Left forelimb (tissue), 1 donor: ENCODE results near the gene OS9.
A peak's percentile ranks its signal among the peaks of the same experiment; 100 is the strongest.

Source experiments
- DNase-seq: peaks from one replicate; pipeline ENCODE4 v3.0.0-alpha.2; 2018; ENCODE audit warnings: low spot score

The OS9 gene

DNA sequence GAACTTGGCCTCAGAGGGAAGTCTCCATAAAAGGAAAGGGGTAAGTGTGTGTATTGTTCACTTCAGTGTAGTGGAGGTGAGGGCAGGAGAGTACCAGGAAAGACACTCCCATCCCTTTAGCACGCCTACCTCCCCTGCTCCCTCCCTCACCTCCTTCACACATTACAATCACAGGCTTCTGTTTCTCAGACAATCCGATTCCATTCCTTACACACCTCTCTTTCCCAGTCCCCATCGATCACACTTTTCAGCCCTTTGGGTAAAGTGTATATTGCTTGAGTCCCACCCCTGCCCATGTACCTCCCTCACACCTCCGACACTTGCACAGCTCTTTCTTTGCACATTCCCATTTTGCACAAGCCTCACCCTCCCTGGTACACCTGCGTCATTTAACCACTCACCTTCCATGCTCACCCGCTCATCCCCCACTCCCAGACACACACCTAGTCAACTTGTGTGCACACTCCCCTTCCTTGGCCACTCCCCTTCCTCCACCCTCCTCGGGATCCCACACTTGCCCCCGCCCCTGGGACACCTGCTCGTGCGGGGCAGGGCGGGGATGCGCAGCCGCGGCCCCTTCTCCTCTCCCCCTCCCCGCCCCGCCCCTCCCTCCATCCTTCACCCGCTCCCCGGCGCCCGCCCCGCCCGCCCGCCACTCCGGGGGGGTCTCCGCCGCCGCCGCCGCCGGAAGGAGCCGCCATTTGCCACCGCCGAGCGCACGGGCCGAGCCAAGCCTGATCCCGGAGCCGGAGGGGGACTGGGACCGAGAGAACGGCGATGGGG lies 60.7 kb downstream of the OS9 start, which contains the start of gene MARCHF9:
Gene MARCHF9 (plus strand): TSS at position 693 of the 783 bp plus-strand sequence. CDS start 426 bp downstream, outside the sequence.
- DNase-seq, result no peak

DNA sequence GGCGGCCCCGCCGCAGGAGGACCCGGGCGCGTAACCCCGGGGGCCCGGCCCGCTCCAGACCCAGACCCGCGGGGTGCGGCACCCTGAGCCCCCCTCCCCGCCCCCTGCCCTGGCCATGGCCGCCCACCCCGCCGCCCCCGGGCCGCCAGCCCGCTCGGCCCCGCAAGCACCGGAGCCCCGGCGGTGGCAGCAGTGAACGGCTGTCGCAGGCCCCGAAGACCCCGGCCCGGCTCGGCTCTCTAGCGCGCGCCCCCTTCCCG lies 61.2 kb downstream of the OS9 start:
- no peak for DNase-seq

GRCh38 chr12:57755454-57756372 lies 61.8 kb downstream of the OS9 start:
- DNase-seq, result no peak

- peak; percentile 65 for DNase-seq
Observed at GRCh38 chr12:57756406-57757341, 62.7 kb downstream of the OS9 start.

GRCh38 chr12:57757771-57758170 lies 63.8 kb downstream of the OS9 start:
- no peak for DNase-seq

GRCh38 chr12:57758552-57759359 lies 64.8 kb downstream of the OS9 start:
- peak; percentile 60 for DNase-seq

- DNase-seq, result no peak
Observed at GRCh38 chr12:57759360-57759980, 65.5 kb downstream of the OS9 start.

- DNase-seq, result no peak
Observed at GRCh38 chr12:57760347-57760982, 66.5 kb downstream of the OS9 start.

DNA sequence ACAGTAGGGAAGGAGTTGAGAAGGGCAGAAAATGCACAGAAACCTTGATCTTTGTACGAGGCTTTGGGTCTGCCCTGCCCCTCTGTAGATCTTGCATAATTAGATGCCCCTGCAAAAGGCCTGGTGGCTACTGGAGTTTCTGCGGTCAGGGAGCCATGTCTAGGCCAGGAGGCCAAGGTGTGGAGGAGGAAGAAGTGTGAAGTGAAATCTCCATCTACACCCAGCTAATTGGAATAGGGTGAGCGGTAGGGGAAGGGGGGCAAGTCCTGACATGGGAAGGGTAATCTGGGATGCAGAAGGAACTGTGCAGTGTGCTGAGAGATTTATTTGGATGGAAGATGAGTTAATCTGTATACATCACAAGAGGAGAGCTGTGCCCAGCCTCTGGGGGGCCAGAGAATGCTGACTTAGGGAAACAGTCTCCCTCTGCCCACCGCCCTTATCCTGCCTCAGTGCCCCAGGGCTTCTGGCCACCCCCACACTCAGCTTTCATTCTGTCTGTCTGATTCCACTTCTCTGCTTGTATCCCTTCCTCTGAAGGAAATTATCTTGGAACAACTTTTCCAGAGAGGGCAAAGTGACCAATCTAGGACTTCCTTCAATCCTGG lies 67.6 kb downstream of the OS9 start:
- no peak for DNase-seq

DNA sequence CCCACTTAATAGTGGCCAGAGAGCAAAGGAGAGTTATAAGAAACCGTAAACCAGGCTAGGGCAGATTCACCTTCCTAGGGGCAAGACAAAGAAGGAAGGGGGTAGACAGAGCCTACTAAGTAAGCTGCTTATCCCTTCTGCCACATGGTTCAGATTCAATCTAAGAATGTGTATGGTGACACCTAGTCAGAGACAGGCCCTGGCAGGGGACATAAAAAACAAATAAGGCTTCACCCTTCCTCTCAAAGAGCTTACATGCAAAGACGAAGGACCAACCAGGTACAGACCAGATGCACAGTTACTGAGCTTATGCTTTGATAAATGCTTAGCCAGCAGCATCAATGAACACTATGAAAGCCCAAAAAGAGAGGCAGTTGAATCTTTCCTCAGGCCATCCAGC lies 68.5 kb downstream of the OS9 start:
- no peak for DNase-seq

DNA sequence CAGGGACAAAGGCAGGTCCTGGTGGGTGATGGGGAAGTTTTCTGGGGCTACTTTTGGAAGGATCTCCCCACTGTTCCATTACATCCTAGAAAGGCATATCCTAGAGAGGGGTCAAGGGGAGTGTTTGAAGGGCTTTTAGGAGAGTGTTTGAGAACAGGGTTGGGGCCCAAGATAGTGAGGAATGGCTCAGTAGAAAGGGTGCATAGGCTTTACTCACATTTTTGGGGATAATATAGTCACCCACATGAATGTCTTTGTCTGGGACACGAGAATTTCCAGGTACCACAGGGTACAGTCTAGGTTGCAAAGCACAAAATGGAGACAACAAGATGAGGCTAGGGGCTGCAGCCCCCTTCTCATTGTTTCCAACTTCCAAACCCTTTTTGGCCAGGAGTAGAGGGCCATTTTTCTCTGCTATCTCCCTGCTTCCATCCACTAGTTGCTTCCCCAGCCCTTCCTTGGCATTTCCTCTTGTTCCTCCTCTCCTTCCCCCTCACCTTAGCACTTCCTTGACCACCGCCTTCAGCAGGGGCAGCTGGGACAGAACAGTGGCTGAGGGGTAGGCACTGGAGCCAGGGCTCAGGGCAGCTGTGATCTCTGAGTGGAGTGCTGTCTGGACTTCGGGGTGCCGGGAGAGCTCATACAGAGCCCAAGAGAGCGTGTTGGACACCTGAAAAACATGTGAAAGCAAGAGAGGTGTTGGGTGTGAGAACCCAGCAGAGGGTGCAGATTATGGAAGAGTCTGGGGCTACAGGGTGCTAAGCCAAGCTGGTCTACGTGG lies 70.1 kb downstream of the OS9 start:
- DNase-seq, result no peak

GRCh38 chr12:57764662-57765002 lies 70.7 kb downstream of the OS9 start:
- no peak for DNase-seq

- DNase-seq, result no peak
Observed at GRCh38 chr12:57765003-57765697, 71.2 kb downstream of the OS9 start.

DNA sequence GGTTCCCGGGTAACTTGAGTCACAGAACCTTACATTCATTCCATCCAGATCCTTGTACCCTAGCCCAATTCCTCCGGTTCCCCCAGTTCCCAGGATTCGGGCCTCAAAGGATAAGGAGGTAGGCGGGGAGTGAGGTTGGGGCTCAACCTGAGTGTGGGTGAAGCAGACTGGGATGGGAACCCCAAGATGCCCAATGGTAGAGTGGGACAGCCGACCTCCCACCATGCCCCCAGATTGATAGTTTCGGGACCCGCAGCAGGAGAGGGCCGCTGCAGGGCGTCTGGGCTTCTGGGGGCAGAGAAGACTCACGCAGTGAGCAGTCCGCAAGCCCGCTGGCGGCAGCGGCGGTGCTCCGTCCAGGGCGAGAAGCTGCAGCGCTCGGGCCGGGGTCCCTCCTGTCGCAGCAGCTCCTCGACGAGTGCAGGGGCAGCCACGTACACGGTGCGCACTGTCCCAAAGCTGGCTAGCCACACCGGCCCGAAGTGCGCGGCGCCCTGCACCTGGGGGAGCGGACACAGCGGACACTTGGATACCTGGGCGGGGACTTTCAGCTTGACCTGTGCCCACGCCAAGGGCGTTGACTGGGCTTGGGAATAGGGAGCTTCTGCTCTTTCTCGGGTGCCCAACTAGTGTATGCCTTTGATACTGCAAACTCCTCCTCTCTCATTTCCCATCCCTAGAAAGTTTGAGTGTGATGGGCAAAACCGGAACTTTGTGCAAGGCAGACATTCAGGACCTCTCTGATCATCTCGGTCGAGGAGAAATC lies 71.9 kb downstream of the OS9 start:
- no peak for DNase-seq

GRCh38 chr12:57766464-57767304 lies 72.8 kb downstream of the OS9 start, which contains the start of gene CYP27B1:
TSS of gene CYP27B1 (minus strand) at chr12:57767078. CDS start at chr12:57767041, 37 bp downstream.
- DNase-seq, result no peak

DNA sequence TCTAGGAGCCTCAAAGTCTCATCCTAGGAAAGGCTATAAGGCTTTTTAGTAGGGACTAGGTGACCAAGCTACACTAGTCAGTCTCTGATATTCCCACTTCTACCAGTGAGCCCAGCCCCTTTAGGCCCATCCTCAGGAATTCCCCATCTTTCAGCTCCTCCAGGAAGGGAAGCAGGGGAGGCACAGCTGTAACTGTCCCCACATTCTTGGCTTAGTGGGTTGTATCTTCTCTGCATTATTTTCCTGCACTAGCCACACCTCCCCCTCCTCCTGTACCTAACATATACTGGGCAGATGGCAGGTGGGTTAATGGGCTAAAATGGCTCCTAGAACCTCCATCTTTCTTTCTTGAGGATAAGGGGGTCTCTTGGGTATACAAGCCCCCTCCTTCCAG lies 73.4 kb downstream of the OS9 start:
- DNase-seq, result no peak

DNA sequence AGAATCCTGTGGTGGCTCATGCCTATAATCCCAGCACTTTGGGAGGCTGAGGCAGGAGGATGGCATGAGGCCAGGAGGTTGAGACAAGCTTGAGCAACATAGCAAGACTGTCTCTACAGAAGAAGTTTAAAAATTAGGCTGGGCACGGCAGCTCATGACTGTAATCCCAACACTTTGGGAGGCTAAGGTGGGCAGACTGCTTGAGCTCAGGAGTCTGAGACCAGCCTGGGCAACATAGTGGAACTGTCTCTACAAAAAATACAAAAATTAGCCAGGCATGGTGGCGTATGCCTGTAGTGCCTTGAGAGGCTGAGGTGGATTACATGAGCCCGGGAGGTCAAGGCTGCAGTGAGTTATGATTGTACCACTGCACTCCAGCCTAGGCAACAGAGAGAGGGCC lies 73.9 kb downstream of the OS9 start:
- no peak for DNase-seq
